HL-60/S4 treated with retinoic acid at 250 ng/mL for 4 days and 3 days (cell line): ENCODE results near the gene TSPAN33.
"Not testable (repeated sequence)": the region's sequence is repeated elsewhere in the genome, so short reads cannot be mapped to it uniquely, and the experiment has no call there.

Source experiments
- in situ Hi-C: fragments of 300-500 bp; cut with MboI; formaldehyde crosslinking; loops from 2 replicates; pipeline ENCODE4 v1.7.0; 2022; ENCODE audit warnings: low sequenced_read_pairs

Gene TSPAN33

DNA sequence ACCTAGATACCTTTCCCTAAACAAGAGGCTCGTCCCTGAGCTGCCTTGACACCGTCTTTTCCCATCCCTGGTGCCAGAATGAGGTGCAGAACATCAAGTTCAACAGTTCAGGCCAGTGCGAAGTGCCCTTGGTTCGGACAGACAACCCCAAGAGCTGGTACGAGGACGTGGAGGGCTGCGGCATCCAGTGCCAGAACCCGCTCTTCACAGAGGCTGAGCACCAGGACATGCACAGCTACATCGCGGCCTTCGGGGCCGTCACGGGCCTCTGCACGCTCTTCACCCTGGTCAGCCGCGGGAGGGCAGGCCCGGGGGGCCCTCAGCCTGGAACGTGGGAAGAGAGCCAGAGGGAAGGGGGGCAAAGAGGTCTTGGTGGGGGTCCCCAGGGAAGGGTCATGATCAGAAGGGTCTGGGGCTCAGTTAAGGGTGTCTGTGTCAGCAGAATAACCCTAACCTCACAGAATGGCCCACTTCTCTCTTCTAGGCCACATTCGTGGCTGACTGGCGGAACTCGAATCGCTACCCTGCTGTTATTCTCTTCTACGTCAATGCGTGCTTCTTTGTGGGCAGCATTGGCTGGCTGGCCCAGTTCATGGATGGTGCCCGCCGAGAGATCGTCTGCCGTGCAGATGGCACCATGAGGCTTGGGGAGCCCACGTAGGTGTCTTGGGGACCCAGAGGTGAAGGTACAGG lies 60.8 kb downstream of the TSPAN33 start:
- in situ Hi-C loops, result no loop called here

DNA sequence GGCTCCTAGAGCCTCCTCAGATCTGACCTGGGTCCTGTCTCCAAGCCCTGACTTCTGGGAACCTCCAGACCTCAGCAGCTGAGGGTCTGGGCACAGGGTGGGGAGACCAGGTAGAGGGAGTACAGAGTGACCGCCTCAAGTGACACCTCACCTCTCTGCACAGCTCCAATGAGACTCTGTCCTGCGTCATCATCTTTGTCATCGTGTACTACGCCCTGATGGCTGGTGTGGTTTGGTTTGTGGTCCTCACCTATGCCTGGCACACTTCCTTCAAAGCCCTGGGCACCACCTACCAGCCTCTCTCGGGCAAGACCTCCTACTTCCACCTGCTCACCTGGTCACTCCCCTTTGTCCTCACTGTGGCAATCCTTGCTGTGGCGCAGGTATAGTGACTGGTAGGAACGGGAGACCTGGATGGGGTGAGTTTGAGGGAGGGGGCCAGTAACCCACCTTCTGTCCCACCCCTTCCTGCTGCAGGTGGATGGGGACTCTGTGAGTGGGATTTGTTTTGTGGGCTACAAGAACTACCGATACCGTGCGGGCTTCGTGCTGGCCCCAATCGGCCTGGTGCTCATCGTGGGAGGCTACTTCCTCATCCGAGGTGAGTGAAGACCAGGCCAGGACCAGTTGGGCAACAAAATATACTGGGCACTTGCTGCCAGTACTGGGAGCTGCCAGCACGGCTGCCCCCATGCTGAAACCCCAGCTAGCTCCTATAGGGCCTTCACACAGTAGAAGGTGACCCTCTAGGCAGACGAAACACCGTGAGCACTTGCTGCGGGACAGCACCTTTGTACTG lies 61.7 kb downstream of the TSPAN33 start:
- in situ Hi-C loops, result no loop called here

DNA sequence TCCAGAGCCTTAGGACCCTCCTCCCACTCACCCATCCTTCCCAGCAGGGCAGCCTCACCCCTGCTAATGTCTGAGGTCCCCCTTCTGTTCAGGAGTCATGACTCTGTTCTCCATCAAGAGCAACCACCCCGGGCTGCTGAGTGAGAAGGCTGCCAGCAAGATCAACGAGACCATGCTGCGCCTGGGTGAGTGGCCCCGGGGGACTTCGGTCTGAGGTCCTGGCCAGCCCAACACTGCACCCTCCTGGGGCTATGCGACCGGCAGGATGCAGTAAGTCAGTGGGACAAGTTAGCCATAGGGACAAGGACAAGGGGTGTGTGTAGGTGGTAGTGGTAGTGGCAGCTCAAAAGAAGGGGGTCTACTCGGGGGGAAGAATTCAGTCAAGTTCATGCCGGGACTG lies 64.2 kb downstream of the TSPAN33 start:
- in situ Hi-C loops, result no loop called here

DNA sequence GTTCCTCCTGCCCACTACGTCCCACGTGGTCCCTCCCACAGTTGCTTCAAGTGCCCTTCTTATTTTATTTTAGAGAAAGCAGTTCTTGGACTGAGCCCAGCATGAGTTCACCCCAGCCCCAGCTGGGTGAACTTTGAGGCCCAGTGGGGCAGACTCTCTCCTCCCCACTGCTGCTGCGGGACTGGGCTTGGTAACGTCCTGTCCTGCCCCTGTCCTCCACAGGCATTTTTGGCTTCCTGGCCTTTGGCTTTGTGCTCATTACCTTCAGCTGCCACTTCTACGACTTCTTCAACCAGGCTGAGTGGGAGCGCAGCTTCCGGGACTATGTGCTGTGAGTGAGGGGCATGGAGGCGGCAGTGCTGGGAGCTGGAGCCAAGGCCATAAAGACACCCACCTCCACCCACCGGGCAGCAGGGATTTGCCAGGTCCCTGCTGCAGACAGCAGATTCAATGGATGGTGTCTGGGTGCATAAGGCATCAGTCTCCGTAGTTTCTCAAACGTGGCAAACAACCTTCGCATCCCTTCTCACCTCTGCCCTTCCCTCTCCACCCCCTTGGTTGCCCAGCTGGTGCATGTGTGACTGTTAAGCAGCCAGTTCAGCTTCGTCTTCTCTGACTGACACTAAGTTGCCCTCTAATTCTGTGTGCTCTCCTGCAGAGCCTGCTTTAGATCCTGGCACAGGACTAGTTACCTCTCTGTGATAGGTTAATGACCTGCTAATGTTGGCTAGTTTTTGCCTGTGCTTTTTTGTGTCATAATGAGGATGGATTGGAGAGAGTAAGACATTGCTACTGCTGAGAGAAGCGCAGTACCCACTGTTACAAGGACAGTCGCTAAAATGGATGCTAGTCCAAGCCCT lies 64.8 kb downstream of the TSPAN33 start:
- in situ Hi-C loops, result no loop called here

DNA sequence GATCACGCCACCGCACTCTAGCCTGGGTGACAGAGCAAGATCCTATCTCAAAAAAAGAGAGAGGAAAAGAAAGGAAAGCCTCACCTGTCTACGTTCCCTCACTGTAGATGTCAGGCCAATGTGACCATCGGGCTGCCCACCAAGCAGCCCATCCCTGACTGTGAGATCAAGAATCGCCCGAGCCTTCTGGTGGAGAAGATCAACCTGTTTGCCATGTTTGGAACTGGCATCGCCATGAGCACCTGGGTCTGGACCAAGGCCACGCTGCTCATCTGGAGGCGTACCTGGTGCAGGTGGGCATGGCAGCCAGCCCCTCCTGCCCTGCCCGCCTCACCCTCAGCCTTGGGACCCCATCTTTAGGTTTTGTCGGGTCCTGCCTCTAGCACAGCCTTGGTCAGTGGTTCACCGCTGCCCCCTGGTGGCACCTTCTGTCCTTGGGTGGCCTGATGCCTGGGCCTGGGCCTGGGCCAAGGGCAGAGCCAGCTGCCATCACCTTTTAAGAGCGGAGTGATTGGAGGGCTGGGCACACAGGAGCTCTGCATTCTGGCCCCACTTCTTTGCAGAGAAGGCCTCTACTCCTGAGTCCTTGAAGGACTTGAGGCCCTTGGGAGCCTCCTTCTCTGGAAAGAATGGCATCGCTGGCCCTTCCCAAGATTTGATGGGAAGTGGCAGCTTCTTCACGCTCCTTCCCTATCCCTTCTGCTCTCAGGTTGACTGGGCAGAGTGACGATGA lies 65.9 kb downstream of the TSPAN33 start:
- in situ Hi-C loops, result no loop called here

DNA sequence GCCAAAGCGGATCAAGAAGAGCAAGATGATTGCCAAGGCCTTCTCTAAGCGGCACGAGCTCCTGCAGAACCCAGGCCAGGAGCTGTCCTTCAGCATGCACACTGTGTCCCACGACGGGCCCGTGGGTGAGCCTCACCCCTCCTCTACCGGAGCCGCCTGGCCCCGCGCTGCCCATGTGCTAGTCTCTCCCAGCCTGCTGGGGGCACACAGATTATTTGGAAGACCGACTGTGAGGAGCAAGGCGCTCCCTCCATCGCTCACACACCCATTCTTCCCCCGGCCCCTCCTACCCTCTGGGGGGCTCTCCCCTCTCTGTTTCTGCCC lies 66.4 kb downstream of the TSPAN33 start:
- in situ Hi-C loops, result no loop called here

DNA sequence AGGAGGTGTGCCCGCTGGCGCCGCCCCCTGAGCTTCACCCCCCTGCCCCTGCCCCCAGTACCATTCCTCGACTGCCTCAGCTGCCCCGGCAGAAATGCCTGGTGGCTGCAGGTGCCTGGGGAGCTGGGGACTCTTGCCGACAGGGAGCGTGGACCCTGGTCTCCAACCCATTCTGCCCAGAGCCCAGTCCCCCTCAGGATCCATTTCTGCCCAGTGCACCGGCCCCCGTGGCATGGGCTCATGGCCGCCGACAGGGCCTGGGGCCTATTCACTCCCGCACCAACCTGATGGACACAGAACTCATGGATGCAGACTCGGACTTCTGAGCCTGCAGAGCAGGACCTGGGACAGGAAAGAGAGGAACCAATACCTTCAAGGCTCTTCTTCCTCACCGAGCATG lies 67.6 kb downstream of the TSPAN33 start:
- in situ Hi-C loops, result no loop called here

DNA sequence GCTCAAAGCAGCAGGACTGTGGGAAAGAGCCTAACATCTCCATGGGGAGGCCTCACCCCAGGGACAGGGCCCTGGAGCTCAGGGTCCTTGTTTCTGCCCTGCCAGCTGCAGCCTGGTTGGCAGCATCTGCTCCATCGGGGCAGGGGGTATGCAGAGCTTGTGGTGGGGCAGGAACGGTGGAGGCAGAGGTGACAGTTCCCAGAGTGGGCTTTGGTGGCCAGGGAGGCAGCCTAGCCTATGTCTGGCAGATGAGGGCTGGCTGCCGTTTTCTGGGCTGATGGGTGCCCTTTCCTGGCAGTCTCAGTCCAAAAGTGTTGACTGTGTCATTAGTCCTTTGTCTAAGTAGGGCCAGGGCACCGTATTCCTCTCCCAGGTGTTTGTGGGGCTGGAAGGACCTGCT lies 68.1 kb downstream of the TSPAN33 start:
- in situ Hi-C loops, result no loop called here

DNA sequence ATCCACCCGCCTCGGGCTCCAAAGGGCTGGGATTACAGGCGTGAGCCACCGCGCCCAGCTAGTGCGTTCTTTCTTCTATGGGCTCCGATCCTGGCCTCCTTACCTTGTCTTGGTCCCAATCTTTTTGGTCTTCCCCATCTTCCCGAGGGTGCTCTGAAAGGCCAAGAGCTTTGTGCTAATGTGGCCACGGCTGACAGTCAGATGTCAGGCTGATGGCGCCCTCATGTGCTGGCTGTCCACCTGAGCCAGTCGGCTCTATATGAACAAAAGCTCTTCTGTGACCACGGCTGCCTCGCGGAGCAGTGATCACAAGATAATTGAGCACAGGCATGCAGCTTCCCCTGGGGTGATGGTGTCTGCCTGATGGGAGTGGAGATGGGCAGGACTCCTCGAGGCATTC lies 69.3 kb downstream of the TSPAN33 start:
- in situ Hi-C loops, result no loop called here

DNA sequence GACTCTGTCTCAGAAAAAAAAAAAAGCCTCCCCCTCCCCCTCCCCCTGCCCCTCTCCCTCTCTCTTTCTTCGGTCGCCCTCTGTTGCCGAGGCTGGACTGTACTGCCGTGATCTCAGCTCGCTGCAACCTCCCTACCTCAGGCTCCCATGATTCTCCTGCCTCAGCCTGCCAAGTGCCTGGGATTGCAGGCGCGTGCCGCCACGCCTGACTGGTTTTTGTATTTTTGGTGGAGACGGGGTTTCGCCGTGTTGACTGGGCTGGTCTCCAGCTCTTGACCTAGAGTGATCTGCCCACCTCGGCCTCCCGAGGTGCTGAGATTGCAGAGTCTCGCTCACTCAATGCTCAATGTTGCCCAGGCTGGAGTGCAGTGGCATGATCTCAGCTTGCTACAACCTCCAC lies 71.2 kb downstream of the TSPAN33 start:
- in situ Hi-C loops, result not testable (repeated sequence)

DNA sequence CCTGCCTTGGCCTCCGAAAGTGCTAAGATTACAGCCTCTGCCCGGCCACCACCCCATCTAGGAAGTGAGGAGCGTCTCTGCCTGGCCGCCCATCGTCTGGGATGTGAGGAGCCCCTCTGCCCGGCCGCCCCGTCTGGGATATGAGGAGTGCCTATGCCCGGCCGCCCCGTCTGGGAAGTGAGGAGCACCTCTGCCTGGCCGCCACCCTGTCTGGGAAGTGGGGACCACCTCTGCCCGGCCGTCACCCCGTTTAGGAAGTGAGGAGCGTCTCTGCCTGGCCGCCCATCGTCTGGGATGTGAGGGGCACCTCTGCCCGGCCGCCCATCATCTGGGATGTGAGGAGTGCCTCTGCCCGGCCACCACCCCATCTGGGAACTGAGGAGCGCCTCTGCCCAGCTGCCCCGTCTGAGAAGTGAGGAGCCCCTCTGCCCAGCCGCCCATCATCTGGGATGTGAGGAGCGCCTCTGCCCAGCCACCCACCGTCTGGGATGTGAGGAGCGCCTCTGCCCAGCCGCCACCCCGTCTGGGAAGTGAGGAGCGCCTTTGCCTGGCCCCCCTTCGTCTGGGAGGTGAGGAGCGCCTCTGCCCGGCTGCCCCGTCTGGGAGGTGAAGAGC lies 71.7 kb downstream of the TSPAN33 start:
- in situ Hi-C loops, result not testable (repeated sequence)

DNA sequence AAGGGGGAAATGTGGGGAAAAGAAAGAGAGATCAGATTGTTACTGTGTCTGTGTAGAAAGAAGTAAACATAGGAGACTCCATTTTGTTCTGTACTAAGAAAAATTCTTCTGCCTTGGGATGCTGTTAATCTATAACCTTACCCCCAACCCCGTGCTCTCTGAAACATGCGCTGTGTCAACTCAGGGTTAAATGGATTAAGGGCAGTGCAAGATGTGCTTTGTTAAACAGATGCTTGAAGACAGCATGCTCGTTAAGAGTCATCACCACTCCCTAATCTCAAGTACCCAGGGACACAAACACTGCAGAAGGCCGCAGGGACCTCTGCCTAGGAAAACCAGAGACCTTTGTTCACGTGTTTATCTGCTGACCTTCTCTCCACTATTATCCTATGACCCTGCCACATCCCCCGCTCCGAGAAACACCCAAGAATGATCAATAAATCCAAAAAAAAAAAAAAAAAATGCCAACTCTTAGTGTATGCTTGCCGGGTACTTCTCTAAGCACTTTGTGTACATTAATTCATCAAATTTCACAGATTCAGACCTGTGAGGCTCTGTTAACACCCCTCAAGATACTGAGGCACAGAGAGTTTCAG lies 72.4 kb downstream of the TSPAN33 start:
- in situ Hi-C loops, result not testable (repeated sequence)

DNA sequence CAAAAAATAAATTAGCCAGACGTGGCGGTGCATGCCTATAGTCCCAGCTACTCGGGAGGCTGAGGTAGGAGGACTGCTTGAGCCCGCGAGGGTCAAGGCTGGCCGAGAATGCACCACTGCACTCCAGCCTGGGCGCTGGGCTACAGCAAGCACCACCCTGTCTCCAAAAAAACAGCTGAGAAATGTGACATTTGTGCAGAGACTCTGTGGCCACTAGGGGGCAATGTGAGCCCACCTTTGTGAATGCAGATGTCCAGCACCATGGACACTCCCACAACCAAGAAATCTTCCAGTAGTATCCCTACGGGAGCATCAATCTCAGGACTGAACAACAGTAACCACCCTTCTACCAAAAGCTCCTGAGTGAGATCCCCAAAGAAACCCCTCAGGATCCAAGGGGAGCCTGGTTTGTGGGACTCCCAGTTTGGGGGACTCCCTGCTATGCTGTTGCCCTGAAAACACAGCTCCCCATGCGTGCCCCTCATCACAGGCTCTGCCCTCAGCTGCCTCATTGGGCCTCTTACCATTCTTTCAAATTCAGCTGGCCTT lies 74.1 kb downstream of the TSPAN33 start:
- in situ Hi-C loops, result no loop called here

DNA sequence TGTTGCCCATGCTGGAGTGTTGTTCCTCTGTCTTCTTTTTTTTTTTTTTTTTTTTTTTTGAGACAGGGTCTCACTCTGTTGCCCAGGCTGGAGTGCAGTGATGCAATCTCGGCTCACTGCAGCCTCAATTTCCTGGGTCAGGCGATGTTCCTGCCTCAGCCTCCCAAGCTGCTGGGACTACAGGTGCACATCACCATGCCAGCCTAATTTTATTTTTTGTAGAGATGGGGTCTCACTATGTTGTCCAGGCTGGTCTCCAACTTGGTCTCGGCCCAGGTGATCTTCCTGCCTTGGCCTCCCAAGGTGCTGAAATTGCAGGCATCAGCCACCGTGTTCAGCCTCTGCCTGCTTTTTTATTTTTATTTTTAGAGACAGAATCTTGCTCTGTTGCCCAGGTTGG lies 74.7 kb downstream of the TSPAN33 start:
- in situ Hi-C loops, result not testable (repeated sequence)
